CD8-positive, alpha-beta memory T cell (primary cell): ENCODE measurements around the gene PLXNA2. TPM values are rescaled to one million over a fixed set of nuclear protein-coding genes. Genes with fewer than 3 reads are reported as not detected.

ENCODE experiments used
- CTCF ChIA-PET: fragments of 350-600 bp; sonication (Branson Sonifier 250); formaldehyde crosslinking; loops from one replicate; lab custom pipeline; 2021; ENCODE audit warnings: antibody characterized with exemption; lab: Charles Lee
- POLR2A ChIA-PET: fragments of 350-600 bp; sonication (Branson Sonifier 250); formaldehyde crosslinking; loops from one replicate; lab custom pipeline; 2021; ENCODE audit warnings: antibody characterized with exemption; lab: Charles Lee
- DNase-seq, 5 donors: peaks; one replicate each; pipeline versions ENCODE4 v3.0.0 to v3.0.0-alpha.2; 2020 to 2022; ENCODE audit warnings: mixed read lengths in 1 of 5
- H3K27ac ChIP-seq: one replicate; pipeline ENCODE4 v1.7.0; 2013; ENCODE audit warnings: low read depth, mild to moderate bottlenecking, low read length, moderate library complexity
- H3K27me3 ChIP-seq: 2 replicates; pipeline ENCODE4 v1.7.0; 2013; ENCODE audit warnings: low read length, mild to moderate bottlenecking; ENCODE audit not compliant: insufficient read depth, poor library complexity, severe bottlenecking
- H3K36me3 ChIP-seq: 2 replicates; pipeline ENCODE4 v1.7.0; 2013; ENCODE audit warnings: mild to moderate bottlenecking, low read length, moderate library complexity; ENCODE audit not compliant: insufficient read depth
- H3K4me1 ChIP-seq: 2 replicates; pipeline ENCODE4 v1.7.0; 2013; ENCODE audit warnings: mild to moderate bottlenecking, low read length, moderate library complexity; ENCODE audit not compliant: insufficient read depth
- H3K4me3 ChIP-seq: 2 replicates; pipeline ENCODE4 v1.7.0; 2013; ENCODE audit warnings: mild to moderate bottlenecking, low read length
- H3K9me3 ChIP-seq: 2 replicates; pipeline ENCODE4 v1.7.0; 2013; ENCODE audit warnings: mild to moderate bottlenecking, low read length
- H3K27ac Mint-ChIP-seq, 8 donors: one replicate each; pipeline ENCODE4 v1.8.0; 2020 to 2021; ENCODE audit warnings: mixed read lengths in 8 of 8, mild to moderate bottlenecking in 6 of 8, inconsistent platforms in 3 of 8, moderate library complexity in 3 of 8
- H3K27me3 Mint-ChIP-seq, 2 donors: one replicate each; pipeline ENCODE4 v1.8.0; 2020 to 2021; ENCODE audit warnings: mixed read lengths in 2 of 2, mild to moderate bottlenecking in 1 of 2, moderate library complexity in 1 of 2
- H3K36me3 Mint-ChIP-seq, 3 donors: one replicate each; pipeline ENCODE4 v1.8.0; 2020 to 2021; ENCODE audit warnings: mixed read lengths in 3 of 3, inconsistent platforms in 1 of 3, mild to moderate bottlenecking in 1 of 3
- H3K4me1 Mint-ChIP-seq, 3 donors: one replicate each; pipeline ENCODE4 v1.8.0; 2020 to 2021; ENCODE audit warnings: mixed read lengths in 3 of 3, inconsistent platforms in 1 of 3, mild to moderate bottlenecking in 1 of 3
- H3K4me3 Mint-ChIP-seq, 7 donors: one replicate each; pipeline ENCODE4 v1.8.0; 2020 to 2021; ENCODE audit warnings: mixed read lengths in 7 of 7, mild to moderate bottlenecking in 6 of 7, moderate library complexity in 4 of 7, inconsistent platforms in 2 of 7
- H3K9me3 Mint-ChIP-seq, 5 donors: one replicate each; pipeline ENCODE4 v1.8.0; 2020 to 2022; ENCODE audit warnings: mixed read lengths in 5 of 5, mild to moderate bottlenecking in 3 of 5, moderate library complexity in 2 of 5, inconsistent platforms in 1 of 5
- polyA plus RNA-seq: library from polyadenylated mRNA; unstranded; fragments of 300-500 nt; fragmentation: Illumina TruSeq; gene quantifications from one replicate; pipeline ENCODE4 v1.2.3, GENCODE V29; 2021
- total RNA-seq, 2 experiments: library from RNA; stranded (reverse); gene quantifications; one replicate each; pipeline ENCODE4 v1.2.3, GENCODE V29; 2021

The PLXNA2 gene
- total and polyA plus RNA-seq, 3 experiments from 2014 or later, result 0.75 to 1.1 (median 1.0) TPM

DNA sequence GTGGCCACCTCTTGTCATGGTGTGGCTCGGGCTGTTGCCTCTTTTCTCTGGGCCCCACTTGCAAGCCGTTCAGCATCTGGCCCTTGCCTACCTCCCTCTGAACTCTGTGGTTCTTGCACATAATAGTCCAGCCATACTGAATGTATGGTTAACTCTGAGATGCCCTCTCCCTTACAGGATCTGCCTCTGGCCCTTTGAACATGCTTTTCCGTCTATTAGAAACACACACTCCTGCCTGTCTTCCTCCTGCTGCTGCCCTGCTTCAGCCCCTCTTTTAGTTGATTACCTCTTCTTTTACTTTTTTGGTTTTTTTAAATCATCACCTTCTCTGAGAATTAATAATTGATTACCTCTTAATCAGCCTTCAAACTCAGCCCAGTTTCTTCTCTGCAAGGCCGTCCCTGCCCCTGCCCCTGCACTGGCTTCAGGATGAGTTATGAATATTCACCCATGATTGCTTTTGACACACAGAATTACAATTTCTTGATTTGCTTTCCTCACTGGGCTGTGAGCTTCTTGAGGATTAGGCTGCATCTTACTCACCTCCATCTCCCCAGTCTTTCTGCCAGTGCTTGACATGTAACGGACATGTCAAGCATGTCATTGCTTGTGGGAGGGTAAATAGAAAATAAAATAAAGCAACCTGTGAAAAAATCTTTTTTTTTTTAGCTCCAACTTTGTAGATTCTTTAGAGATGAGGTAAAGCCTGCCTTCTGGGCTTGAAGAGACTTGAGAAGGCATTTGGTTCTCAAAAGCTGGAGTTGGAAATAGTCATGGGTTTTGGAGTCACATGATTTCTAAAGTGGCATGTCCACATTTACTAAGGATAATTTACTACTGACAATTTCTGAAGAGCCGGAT lies 158.3 kb downstream of the PLXNA2 start:
- H3K36me3 Mint-ChIP-seq, result peaks cover 0 to 4% (median 0%) of the 10 kb centered on the region in 3 donors
- no peak overlapping the region for H3K27ac ChIP-seq
- H3K27me3 ChIP-seq, result no peaks in the 10 kb centered on the region

DNA sequence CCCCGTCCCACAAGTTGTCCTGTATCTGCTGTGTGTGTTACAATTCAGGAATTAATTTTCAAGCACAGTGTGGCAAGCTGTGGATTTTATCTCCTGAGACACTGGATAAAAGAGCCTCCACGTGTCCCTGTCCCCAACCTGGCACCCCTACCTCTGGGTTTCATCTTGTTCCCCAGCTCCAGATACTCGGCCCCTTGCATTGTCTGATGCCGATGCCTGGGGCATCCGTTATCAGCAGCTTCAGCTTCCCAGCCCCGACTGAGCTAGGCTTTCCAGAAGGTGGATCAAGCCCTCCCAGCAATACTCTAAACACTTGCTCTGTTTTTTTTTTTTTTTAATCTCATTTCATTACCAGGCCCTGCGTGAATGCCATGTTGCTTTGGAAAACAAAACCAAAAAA lies 159.4 kb downstream of the PLXNA2 start:
- H3K27ac ChIP-seq, result no peak overlapping the region
- peaks cover 0 to 4% (median 0%) of the 10 kb centered on the region in 3 donors for H3K36me3 Mint-ChIP-seq
- CTCF ChIA-PET, result no interaction called here
- H3K4me1 Mint-ChIP-seq, result peaks cover 14 to 23% (median 21%) of the 10 kb centered on the region in 3 donors
- H3K4me3 Mint-ChIP-seq, result no peak overlapping the region
- no peaks in the 10 kb centered on the region for H3K9me3 ChIP-seq
- POLR2A ChIA-PET, result no interaction called here
- peak overlapping the region in 1 of 8 donors; percentile 11 for H3K27ac Mint-ChIP-seq
- H3K9me3 Mint-ChIP-seq, result no peaks in the 10 kb centered on the region
- peaks cover 9% of the 10 kb centered on the region for H3K4me1 ChIP-seq
- no peaks in the 10 kb centered on the region for H3K27me3 ChIP-seq
- H3K4me3 ChIP-seq, result no peak overlapping the region
- no peaks in the 10 kb centered on the region for H3K36me3 ChIP-seq
- DNase-seq, result no peak
- H3K27me3 Mint-ChIP-seq, result peaks cover 2 to 5% of the 10 kb centered on the region in 2 donors

More for the DNA sequence above, 158.3 kb downstream of the PLXNA2 start:
- Mint-ChIP-seq H3K27ac (peak overlapping the region; percentile 35 to 94 (median 76)), H3K9me3 (no peaks in the 10 kb centered on the region), H3K4me1 (peaks cover 14 to 23% (median 21%) of the 10 kb centered on the region in 3 donors), H3K4me3 (peak overlapping the region; percentile 62 to 89 (median 75)), H3K27me3 (peaks cover 5% of the 10 kb centered on the region in 2 donors)
- ChIA-PET POLR2A (no interaction called here), CTCF (interaction anchor here (0.9 to 1.3 kb wide), 2 partner anchors 9 to 64 kb away, joined by 3 to 5 read pairs; no protein-coding TSS in a partner anchor)
- Histone ChIP-seq H3K4me3 (peak overlapping the region; percentile 51), H3K36me3 (no peaks in the 10 kb centered on the region), H3K9me3 (no peaks in the 10 kb centered on the region), H3K4me1 (peaks cover 9% of the 10 kb centered on the region)
- no peak for DNase-seq

DNA sequence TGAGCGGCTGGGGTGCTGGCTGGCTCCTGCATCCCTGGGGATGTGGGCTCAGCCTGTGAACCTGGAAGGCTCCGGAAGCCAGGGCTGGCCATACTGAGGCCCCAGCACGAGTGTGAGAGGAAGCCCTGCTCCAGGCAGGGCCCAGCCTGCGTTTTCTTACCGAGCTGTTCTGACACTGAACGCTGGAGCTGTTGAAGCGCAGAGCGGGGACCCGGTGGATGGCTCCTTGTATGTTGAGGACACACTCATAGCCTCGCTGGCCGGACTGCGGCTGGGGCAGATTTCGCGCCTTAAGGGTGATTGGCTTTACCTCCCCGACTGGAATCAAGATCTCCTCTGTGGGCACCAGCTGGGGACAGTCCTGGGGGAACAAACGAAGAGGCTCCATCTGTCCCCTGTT lies 160.0 kb downstream of the PLXNA2 start:
- H3K9me3 Mint-ChIP-seq, result no peaks in the 10 kb centered on the region
- H3K4me3 Mint-ChIP-seq, result no peak overlapping the region
- peaks cover 14 to 23% (median 21%) of the 10 kb centered on the region in 3 donors for H3K4me1 Mint-ChIP-seq
- peaks cover 2 to 5% of the 10 kb centered on the region in 2 donors for H3K27me3 Mint-ChIP-seq
- Histone ChIP-seq H3K36me3 (no peaks in the 10 kb centered on the region), H3K4me1 (peaks cover 9% of the 10 kb centered on the region), H3K27ac (no peak overlapping the region), H3K4me3 (no peak overlapping the region), H3K27me3 (no peaks in the 10 kb centered on the region), H3K9me3 (no peaks in the 10 kb centered on the region)
- no peak for DNase-seq
- ChIA-PET POLR2A (no interaction called here), CTCF (no interaction called here)
- peaks cover 0 to 4% (median 0%) of the 10 kb centered on the region in 3 donors for H3K36me3 Mint-ChIP-seq
- no peak overlapping the region for H3K27ac Mint-ChIP-seq

DNA sequence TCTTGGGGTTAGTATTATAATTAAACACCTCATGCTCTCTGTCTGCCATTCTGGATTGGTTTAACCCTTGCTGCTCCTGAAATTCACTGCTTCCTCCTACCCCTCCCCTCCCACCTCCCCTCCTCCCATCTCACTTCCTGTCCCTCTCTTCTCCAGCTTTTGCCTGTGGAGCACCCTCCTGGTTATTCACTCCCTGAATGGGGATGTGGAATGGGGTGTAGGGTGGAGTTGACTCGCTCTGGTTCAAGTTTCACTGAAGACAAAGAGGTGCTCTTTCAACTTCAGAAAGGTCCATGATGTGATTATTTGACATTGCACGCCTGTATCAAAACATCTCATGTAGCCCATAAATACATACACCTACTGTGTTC lies 160.5 kb downstream of the PLXNA2 start:
- ChIA-PET CTCF (interaction anchor here (1.5 kb wide), 1 partner anchor 9 kb away, joined by 6 read pairs; no protein-coding TSS in a partner anchor), POLR2A (no interaction called here)
- no peak overlapping the region for H3K27ac ChIP-seq
- no peaks in the 10 kb centered on the region for H3K36me3 ChIP-seq
- no peaks in the 10 kb centered on the region for H3K27me3 ChIP-seq
- Mint-ChIP-seq H3K36me3 (peaks cover 0 to 4% (median 0%) of the 10 kb centered on the region in 3 donors), H3K9me3 (no peaks in the 10 kb centered on the region), H3K27me3 (peaks cover 2 to 5% of the 10 kb centered on the region in 2 donors), H3K4me1 (peaks cover 14 to 23% (median 21%) of the 10 kb centered on the region in 3 donors), H3K27ac (peak overlapping the region in 1 of 8 donors; percentile 92), H3K4me3 (no peak overlapping the region)
- no peak overlapping the region for H3K4me3 ChIP-seq
- no peak for DNase-seq
- no peaks in the 10 kb centered on the region for H3K9me3 ChIP-seq
- peaks cover 9% of the 10 kb centered on the region for H3K4me1 ChIP-seq

DNA sequence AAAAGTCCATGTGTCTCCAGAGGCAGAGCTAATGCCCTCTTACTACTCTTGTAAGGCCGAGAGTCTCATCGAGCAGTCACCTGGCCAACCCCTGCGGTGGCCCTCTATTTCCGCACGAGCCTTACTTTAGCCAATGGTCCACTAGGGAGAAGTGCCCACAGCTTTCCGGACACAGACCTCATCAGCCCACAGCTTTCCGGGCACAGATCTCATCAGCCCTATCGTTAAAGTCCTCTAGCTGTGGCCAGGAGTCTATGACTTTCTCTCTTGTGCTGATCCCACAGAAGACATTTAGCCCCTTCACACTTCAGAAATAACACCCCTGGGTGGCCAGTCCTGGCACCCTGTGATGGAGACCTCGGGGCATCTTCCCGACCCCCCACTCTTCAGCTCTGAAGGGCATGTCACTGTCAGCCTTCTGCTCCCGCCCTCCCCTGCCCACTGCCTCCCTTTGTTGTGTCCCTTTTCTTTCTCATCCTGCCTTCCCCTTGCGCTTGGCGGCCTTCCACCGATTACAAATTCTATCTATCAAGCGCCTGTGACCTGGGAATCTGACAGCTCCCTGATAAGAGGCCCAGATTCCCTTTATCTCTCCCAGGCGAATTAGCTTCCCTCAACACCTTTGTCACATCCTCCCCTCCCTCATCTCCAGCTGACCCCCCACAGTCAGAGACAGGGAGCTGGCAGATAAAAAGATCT lies 161.0 kb downstream of the PLXNA2 start:
- H3K36me3 ChIP-seq, result no peaks in the 10 kb centered on the region
- H3K27ac Mint-ChIP-seq, result peak overlapping the region in 2 of 8 donors; percentile 79 to 92
- DNase-seq, result no peak
- ChIA-PET CTCF (interaction anchor here (1.5 kb wide), 1 partner anchor 10 kb away, joined by 6 read pairs; no protein-coding TSS in a partner anchor), POLR2A (no interaction called here)
- H3K27ac ChIP-seq, result no peak overlapping the region
- H3K4me1 Mint-ChIP-seq, result peaks cover 14 to 23% (median 21%) of the 10 kb centered on the region in 3 donors
- H3K4me3 Mint-ChIP-seq, result no peak overlapping the region
- no peaks in the 10 kb centered on the region for H3K27me3 ChIP-seq
- no peak overlapping the region for H3K4me3 ChIP-seq
- no peaks in the 10 kb centered on the region for H3K9me3 Mint-ChIP-seq
- peaks cover 0 to 4% (median 0%) of the 10 kb centered on the region in 3 donors for H3K36me3 Mint-ChIP-seq
- peaks cover 9% of the 10 kb centered on the region for H3K4me1 ChIP-seq
- peaks cover 2 to 5% of the 10 kb centered on the region in 2 donors for H3K27me3 Mint-ChIP-seq
- no peaks in the 10 kb centered on the region for H3K9me3 ChIP-seq

DNA sequence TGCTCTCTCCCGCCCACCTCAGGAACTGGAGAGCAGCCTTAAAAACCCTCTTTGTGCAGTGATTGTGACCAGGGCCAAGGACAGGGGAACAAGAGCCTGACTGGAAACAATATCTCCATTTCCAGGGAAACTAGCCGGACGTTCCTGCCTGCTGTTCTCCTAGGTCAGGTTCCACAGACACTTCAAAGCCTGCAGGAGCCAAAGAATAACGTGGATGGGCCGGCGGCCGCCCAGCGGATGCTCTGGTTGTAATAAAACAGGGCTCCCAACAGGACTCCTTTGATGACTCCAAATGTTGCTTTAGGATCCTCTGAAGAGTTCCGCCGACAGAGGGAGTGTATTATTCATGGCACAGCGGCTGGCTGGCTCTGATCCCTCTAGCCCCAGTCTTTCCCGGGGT lies 162.2 kb downstream of the PLXNA2 start:
- Histone ChIP-seq H3K36me3 (no peaks in the 10 kb centered on the region), H3K4me3 (no peak overlapping the region), H3K9me3 (no peaks in the 10 kb centered on the region), H3K27me3 (no peaks in the 10 kb centered on the region), H3K4me1 (peaks cover 9% of the 10 kb centered on the region), H3K27ac (no peak overlapping the region)
- ChIA-PET POLR2A (no interaction called here), CTCF (no interaction called here)
- Mint-ChIP-seq H3K4me3 (no peak overlapping the region), H3K27ac (peak overlapping the region in 1 of 8 donors; percentile 51), H3K9me3 (no peaks in the 10 kb centered on the region), H3K4me1 (peaks cover 13 to 15% (median 14%) of the 10 kb centered on the region in 3 donors), H3K36me3 (peaks cover 0 to 4% (median 0%) of the 10 kb centered on the region in 3 donors), H3K27me3 (peaks cover 2 to 5% of the 10 kb centered on the region in 2 donors)
- no peak for DNase-seq

DNA sequence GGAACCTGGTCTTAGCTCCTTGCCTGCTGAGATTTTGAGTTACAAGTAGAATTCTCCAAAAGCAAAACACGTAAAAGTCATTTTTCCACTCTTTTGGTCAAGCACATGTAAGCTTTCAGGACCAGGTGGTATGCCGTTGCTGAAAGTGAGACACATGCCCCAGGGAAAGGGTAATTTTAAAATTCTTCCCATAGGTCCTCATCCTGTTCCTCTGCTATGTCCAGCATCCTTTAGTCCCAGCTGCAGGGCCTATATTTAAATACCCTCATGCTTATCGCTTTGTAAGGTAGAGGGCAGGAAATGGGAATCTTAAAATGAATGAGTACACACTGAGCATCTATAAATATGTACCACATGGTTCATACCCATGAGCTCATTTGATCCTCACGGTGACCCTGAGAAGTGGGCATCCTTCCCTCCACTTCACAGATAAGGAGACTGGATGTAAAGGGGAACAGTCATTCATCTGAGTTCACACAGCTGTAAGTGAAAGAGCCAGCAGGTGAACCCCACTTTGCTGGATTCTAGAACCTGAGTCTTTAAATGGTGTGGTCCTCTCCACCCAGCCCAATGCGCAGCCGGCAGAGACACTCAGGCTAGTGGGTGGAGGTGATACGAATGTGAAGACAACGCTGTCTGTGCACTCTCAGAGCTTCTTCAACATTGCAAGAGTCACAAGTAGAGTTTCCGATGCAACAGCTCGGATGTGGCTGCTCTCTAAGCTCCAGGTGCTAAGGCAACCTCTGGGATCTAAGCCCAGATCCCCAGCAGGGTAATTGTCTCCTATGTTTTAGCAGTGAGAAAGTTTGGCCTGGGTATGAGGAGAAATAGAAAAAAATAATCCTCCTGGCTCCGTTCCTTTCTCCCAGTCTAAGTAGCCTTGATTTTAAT lies 163.5 kb downstream of the PLXNA2 start:
- no peaks in the 10 kb centered on the region for H3K9me3 ChIP-seq
- no peak overlapping the region for H3K4me3 ChIP-seq
- peaks cover 2 to 5% of the 10 kb centered on the region in 2 donors for H3K27me3 Mint-ChIP-seq
- H3K36me3 ChIP-seq, result no peaks in the 10 kb centered on the region
- ChIA-PET CTCF (no interaction called here), POLR2A (no interaction called here)
- no peak overlapping the region for H3K4me3 Mint-ChIP-seq
- H3K27ac ChIP-seq, result no peak overlapping the region
- H3K36me3 Mint-ChIP-seq, result peaks cover 0 to 4% (median 0%) of the 10 kb centered on the region in 3 donors
- peaks cover under 1 to 2% (median under 1%) of the 10 kb centered on the region in 3 donors for H3K4me1 Mint-ChIP-seq
- H3K27me3 ChIP-seq, result no peaks in the 10 kb centered on the region
- H3K27ac Mint-ChIP-seq, result no peak overlapping the region
- H3K4me1 ChIP-seq, result peaks cover 1% of the 10 kb centered on the region
- H3K9me3 Mint-ChIP-seq, result no peaks in the 10 kb centered on the region
- no peak for DNase-seq
